Medulla oblongata (tissue), 1 donor: ENCODE measurements around the gene TRPC3.
"Not testable (repeated sequence)": the region's sequence is repeated elsewhere in the genome, so short reads cannot be mapped to it uniquely, and the experiment has no call there.

ENCODE experiments used
- DNase-seq: peaks from one replicate; pipeline ENCODE4 v3.0.0-alpha.2; 2015; ENCODE audit errors: extremely low spot score

TRPC3 gene

GRCh38 chr4:121946644-121947043 is 5.2 kb downstream of the TRPC3 start:
- DNase-seq = no peak

GRCh38 chr4:121943941-121944340 is 7.9 kb downstream of the TRPC3 start:
- DNase-seq = no peak

- DNase-seq = no peak
Observed at GRCh38 chr4:121939690-121940089, 12.2 kb downstream of the TRPC3 start.

- DNase-seq = no peak
Observed at GRCh38 chr4:121938282-121939092, 13.4 kb downstream of the TRPC3 start.

GRCh38 chr4:121936101-121936500 is 15.8 kb downstream of the TRPC3 start:
- DNase-seq = no peak

- DNase-seq = no peak
Observed at GRCh38 chr4:121934635-121935034, 17.2 kb downstream of the TRPC3 start.

GRCh38 chr4:121932212-121932974 is 19.5 kb downstream of the TRPC3 start:
- no peak for DNase-seq

- no peak for DNase-seq
Observed at GRCh38 chr4:121930304-121930703, 21.6 kb downstream of the TRPC3 start.

GRCh38 chr4:121927948-121928347 is 23.9 kb downstream of the TRPC3 start:
- no peak for DNase-seq

- not testable (repeated sequence) for DNase-seq
Observed at GRCh38 chr4:121926490-121926889, 25.4 kb downstream of the TRPC3 start.

- no peak for DNase-seq
Observed at GRCh38 chr4:121923306-121923705, 28.6 kb downstream of the TRPC3 start.

GRCh38 chr4:121913667-121914066 is 38.2 kb downstream of the TRPC3 start:
- no peak for DNase-seq

- DNase-seq = no peak
Observed at GRCh38 chr4:121908346-121908745, 43.5 kb downstream of the TRPC3 start.

- DNase-seq = peak; percentile 74
Observed at GRCh38 chr4:121900132-121900983, 51.5 kb downstream of the TRPC3 start.

- DNase-seq = no peak
Observed at GRCh38 chr4:121898150-121898549, 53.7 kb downstream of the TRPC3 start.

- DNase-seq = no peak
Observed at GRCh38 chr4:121888134-121888533, 63.7 kb downstream of the TRPC3 start.

GRCh38 chr4:121885115-121885514 is 66.7 kb downstream of the TRPC3 start:
- no peak for DNase-seq

GRCh38 chr4:121881158-121881557 is 70.7 kb downstream of the TRPC3 start:
- DNase-seq = no peak

GRCh38 chr4:121879135-121879534 is 72.7 kb downstream of the TRPC3 start:
- no peak for DNase-seq

GRCh38 chr4:121877041-121877773 is 74.7 kb downstream of the TRPC3 start:
- DNase-seq = no peak

- DNase-seq = no peak
Observed at GRCh38 chr4:121876070-121876469, 75.8 kb downstream of the TRPC3 start.
